A549 (cell line): ENCODE results near the gene SH3D21. TPM values are rescaled to one million over a fixed set of nuclear protein-coding genes. Genes with fewer than 3 reads are reported as not detected.

Experiments
- ATAC-seq, 2 experiments: fragments of 200-7000 bp in 1 of 2; fragments of >200 bp in 1 of 2; cut with Nextera tagmentation in 1 of 2; cut with Tn5 transposase in 1 of 2; 3 replicates each; pipeline versions ENCODE4 v1.8.0 to v1.9.1; 2018 to 2020; ENCODE audit warnings: mild to moderate bottlenecking in 1 of 2, moderate library complexity in 1 of 2
- CTCF ChIA-PET: fragments of 300-600 bp; sonication (Branson Sonifier 250); formaldehyde crosslinking; extraction: SDS; loops from one replicate; lab custom pipeline; 2021; ENCODE audit warnings: antibody characterized with exemption, inconsistent platforms; lab: Yijun Ruan, JAX
- POLR2A ChIA-PET: fragments of 350-600 bp; formaldehyde crosslinking; extraction: SDS; loops from one replicate; lab custom pipeline; 2021; ENCODE audit warnings: antibody characterized with exemption, inconsistent platforms; lab: Yijun Ruan, JAX
- DNase-seq, 2 experiments: peaks; one replicate each; pipeline versions ENCODE4 v3.0.0 to v3.0.0-alpha.2; 2011 to 2016; ENCODE audit warnings: low read depth in 1 of 2, low spot score in 1 of 2
- FAIRE-seq: peaks from 2 replicates; lab custom pipeline; 2011; peaks lifted over from hg19 to GRCh38; lab: Jason Lieb, UNC
- H3K27ac ChIP-seq, 2 experiments: fragments of >200 bp; sonication (Bioruptor Twin); formaldehyde crosslinking; 3 replicates each; pipeline ENCODE4 v1.5.1; 2016 to 2017
- H3K4me1 ChIP-seq: fragments of >200 bp; sonication (Bioruptor Twin); formaldehyde crosslinking; 3 replicates; pipeline ENCODE4 v1.6.1; 2016
- H3K4me2 ChIP-seq: fragments of >200 bp; sonication (Bioruptor Twin); formaldehyde crosslinking; 3 replicates; pipeline ENCODE4 v1.6.1; 2016
- H3K4me3 ChIP-seq: fragments of >200 bp; sonication (Bioruptor Twin); formaldehyde crosslinking; 3 replicates; pipeline ENCODE4 v1.5.1; 2016
- H3K9me3 ChIP-seq: fragments of >200 bp; sonication (Bioruptor Twin); formaldehyde crosslinking; 3 replicates; pipeline ENCODE4 v1.6.1; 2016
- BHLHE40 ChIP-seq: IDR thresholded peaks from 2 replicates; pipeline ENCODE4 v1.6.1; 2012; ENCODE audit warnings: low read depth, low read length, inconsistent platforms
- CBX2 ChIP-seq: fragments of 200-600 bp; sonication (generic); IDR thresholded peaks from 2 replicates; pipeline ENCODE4 v1.6.1; 2016; ENCODE audit warnings: low read depth, mild to moderate bottlenecking, borderline replicate concordance
- CEBPB ChIP-seq, 2 experiments: fragments of >200 bp in 1 of 2; sonication (Bioruptor Twin) in 1 of 2; formaldehyde crosslinking in 1 of 2; IDR thresholded peaks; 2 replicates each; pipeline ENCODE4 v1.6.1; 2012 to 2016
- CHD2 ChIP-seq: fragments of 150-350 bp; IDR thresholded peaks from 2 replicates; pipeline ENCODE4 v1.6.1; 2014; ENCODE audit warnings: low read length; ENCODE audit not compliant: partially characterized antibody
- CHD4 ChIP-seq: fragments of 200-600 bp; sonication (generic); IDR thresholded peaks from 2 replicates; pipeline ENCODE4 v1.6.1; 2016; ENCODE audit warnings: antibody characterized with exemption, mild to moderate bottlenecking, borderline replicate concordance
- EHF ChIP-seq: fragments of 250-450 bp; sonication (Bioruptor Pico); IDR thresholded peaks from 2 replicates; pipeline ENCODE4 v1.5.0; 2020; ENCODE audit warnings: mild to moderate bottlenecking
- EP300 ChIP-seq, 2 experiments: fragments of >200 bp; sonication (Bioruptor Twin); formaldehyde crosslinking; IDR thresholded peaks; 2 replicates in 1 of 2; 3 replicates in 1 of 2; pipeline ENCODE4 v1.6.1; 2016 to 2017
- FOSB ChIP-seq: fragments of 250-450 bp; sonication (Bioruptor Pico); IDR thresholded peaks from 2 replicates; pipeline ENCODE4 v1.5.0; 2020; ENCODE audit warnings: mild to moderate bottlenecking, moderate library complexity
- FOSL2 ChIP-seq, 2 experiments: fragments of 450-650 bp in 1 of 2; fragments of >200 bp in 1 of 2; sonication (Bioruptor Twin) in 1 of 2; formaldehyde crosslinking; IDR thresholded peaks; 2 replicates each; pipeline versions ENCODE4 v1.5.0 to v1.6.1; 2016 to 2020; ENCODE audit warnings: mild to moderate bottlenecking in 1 of 2, moderate library complexity in 1 of 2
- FOXS1 ChIP-seq: fragments of 250-450 bp; sonication (Bioruptor Pico); IDR thresholded peaks from 2 replicates; pipeline ENCODE4 v1.5.0; 2020; ENCODE audit warnings: mild to moderate bottlenecking, moderate library complexity
- GATA3 ChIP-seq: IDR thresholded peaks from 2 replicates; pipeline ENCODE4 v1.6.1; 2012; ENCODE audit warnings: borderline replicate concordance
- JUN ChIP-seq, 2 experiments: fragments of >200 bp; sonication (Bioruptor Twin); formaldehyde crosslinking; IDR thresholded peaks; 2 replicates in 1 of 2; 3 replicates in 1 of 2; pipeline ENCODE4 v1.6.1; 2016 to 2017
- JUNB ChIP-seq: fragments of >200 bp; sonication (Bioruptor Twin); formaldehyde crosslinking; IDR thresholded peaks from 2 replicates; pipeline ENCODE4 v1.6.1; 2016
- KDM1A ChIP-seq: fragments of 200-600 bp; sonication (generic); IDR thresholded peaks from 2 replicates; pipeline ENCODE4 v1.6.1; 2016; ENCODE audit warnings: low read depth, mild to moderate bottlenecking
- MYC ChIP-seq: IDR thresholded peaks from 2 replicates; pipeline ENCODE4 v1.6.1; 2012; ENCODE audit warnings: mild to moderate bottlenecking, inconsistent platforms, low read length, improper control_type of control experiment, borderline replicate concordance
- POLR2A ChIP-seq: IDR thresholded peaks from 2 replicates; pipeline ENCODE4 v1.6.1; 2012; ENCODE audit warnings: mild to moderate bottlenecking, low read length
- RFX5 ChIP-seq: fragments of 450-650 bp; IDR thresholded peaks from 2 replicates; pipeline ENCODE4 v1.7.1; 2014; ENCODE audit warnings: antibody characterized with exemption, mild to moderate bottlenecking, moderate library complexity
- RNF2 ChIP-seq: fragments of 200-600 bp; sonication (generic); IDR thresholded peaks from 2 replicates; pipeline ENCODE4 v1.6.1; 2016; ENCODE audit warnings: low read depth, mild to moderate bottlenecking, antibody characterized with exemption, moderate library complexity, borderline replicate concordance
- SMC3 ChIP-seq: fragments of >200 bp; sonication (Bioruptor Twin); formaldehyde crosslinking; IDR thresholded peaks from 3 replicates; pipeline ENCODE4 v1.6.1; 2018; ENCODE audit warnings: inconsistent platforms
- ZFP36 ChIP-seq: fragments of 450-650 bp; IDR thresholded peaks from 2 replicates; pipeline ENCODE4 v1.6.1; 2014; ENCODE audit warnings: borderline replicate concordance; ENCODE audit not compliant: partially characterized antibody
- ZNF302 ChIP-seq: fragments of 250-450 bp; sonication (Bioruptor Pico); IDR thresholded peaks from 2 replicates; pipeline ENCODE4 v1.9.0; 2021; ENCODE audit warnings: inconsistent platforms, mild to moderate bottlenecking, moderate library complexity
- ZSCAN20 ChIP-seq: fragments of 250-450 bp; sonication (Bioruptor Pico); IDR thresholded peaks from 2 replicates; pipeline ENCODE4 v1.8.0; 2022; ENCODE audit warnings: mild to moderate bottlenecking, moderate library complexity
- WGBS: methylation state at CpG from one replicate; pipeline ENCODE4 v1.1.6; 2017; ENCODE audit errors: missing lambda C conversion rate; 5-methylcytosine and 5-hydroxymethylcytosine counted together
- polyA plus RNA-seq, 4 experiments: library from polyadenylated mRNA; depleted of rRNA in 3 of 4; stranded (reverse); fragments of >200 nt; fragmentation: RNase III in 1 of 4; extraction: RNeasy Plus Mini Kit Qiagen cat#74134 plus additional on column Dnase treatment in 1 of 4; gene quantifications; 2 replicates in 3 of 4; 3 replicates in 1 of 4; pipeline ENCODE4 v1.2.3, GENCODE V29; 2011 to 2017
- TF ChIP-seq, protein P1 (sequence below): fragments of 200-600 bp; sonication (generic); IDR thresholded peaks from 2 replicates; pipeline ENCODE4 v1.6.1; 2016; ENCODE audit warnings: antibody characterized with exemption, mild to moderate bottlenecking, moderate library complexity
- TF ChIP-seq, protein P2 (sequence below): fragments of >200 bp; sonication (Bioruptor Twin); formaldehyde crosslinking; IDR thresholded peaks from 2 replicates; pipeline ENCODE4 v1.6.1; 2016
- TF ChIP-seq, protein P3 (sequence below): IDR thresholded peaks from 2 replicates; pipeline ENCODE4 v1.6.1; 2012
- TF ChIP-seq, protein P4 (sequence below): fragments of 250-450 bp; sonication (Bioruptor Pico); IDR thresholded peaks from 2 replicates; pipeline ENCODE4 v1.5.0; 2020; ENCODE audit warnings: low read depth, mild to moderate bottlenecking, moderate library complexity
- TF ChIP-seq, protein P5 (sequence below): fragments of 450-650 bp; IDR thresholded peaks from 2 replicates; pipeline ENCODE4 v1.6.1; 2014; ENCODE audit warnings: antibody characterized with exemption

Gene SH3D21
- polyA plus RNA-seq, 2 of the 4 experiments (the other 2 are of a cell fraction), result 0.41 to 1.1 TPM

DNA sequence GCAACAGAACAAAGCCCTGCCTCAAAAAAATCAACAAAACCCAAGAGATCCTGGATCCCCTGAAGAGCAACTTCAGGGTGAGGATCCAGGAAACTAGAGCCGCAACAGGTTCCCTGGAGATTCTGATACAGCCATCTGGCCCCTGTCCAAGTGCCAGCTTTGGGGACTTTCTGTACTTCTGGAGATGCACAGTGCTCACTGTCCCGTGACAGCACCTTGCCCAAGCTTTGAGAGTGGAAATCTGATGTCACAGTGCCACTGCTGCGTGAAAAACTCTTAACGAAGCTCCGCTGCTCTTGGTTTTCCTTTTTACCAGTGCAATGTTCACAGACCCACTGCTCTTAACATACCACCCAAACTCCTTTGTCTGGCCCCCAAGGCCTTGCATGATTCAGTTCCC lies 53.2 kb downstream of the SH3D21 start (continued):
- TF ChIP-seq, protein P1, sequence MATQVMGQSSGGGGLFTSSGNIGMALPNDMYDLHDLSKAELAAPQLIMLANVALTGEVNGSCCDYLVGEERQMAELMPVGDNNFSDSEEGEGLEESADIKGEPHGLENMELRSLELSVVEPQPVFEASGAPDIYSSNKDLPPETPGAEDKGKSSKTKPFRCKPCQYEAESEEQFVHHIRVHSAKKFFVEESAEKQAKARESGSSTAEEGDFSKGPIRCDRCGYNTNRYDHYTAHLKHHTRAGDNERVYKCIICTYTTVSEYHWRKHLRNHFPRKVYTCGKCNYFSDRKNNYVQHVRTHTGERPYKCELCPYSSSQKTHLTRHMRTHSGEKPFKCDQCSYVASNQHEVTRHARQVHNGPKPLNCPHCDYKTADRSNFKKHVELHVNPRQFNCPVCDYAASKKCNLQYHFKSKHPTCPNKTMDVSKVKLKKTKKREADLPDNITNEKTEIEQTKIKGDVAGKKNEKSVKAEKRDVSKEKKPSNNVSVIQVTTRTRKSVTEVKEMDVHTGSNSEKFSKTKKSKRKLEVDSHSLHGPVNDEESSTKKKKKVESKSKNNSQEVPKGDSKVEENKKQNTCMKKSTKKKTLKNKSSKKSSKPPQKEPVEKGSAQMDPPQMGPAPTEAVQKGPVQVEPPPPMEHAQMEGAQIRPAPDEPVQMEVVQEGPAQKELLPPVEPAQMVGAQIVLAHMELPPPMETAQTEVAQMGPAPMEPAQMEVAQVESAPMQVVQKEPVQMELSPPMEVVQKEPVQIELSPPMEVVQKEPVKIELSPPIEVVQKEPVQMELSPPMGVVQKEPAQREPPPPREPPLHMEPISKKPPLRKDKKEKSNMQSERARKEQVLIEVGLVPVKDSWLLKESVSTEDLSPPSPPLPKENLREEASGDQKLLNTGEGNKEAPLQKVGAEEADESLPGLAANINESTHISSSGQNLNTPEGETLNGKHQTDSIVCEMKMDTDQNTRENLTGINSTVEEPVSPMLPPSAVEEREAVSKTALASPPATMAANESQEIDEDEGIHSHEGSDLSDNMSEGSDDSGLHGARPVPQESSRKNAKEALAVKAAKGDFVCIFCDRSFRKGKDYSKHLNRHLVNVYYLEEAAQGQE, result no peak
- no peak for TF ChIP-seq FOSL2 (IDR thresholded peaks at IDR 0.05)
- TF ChIP-seq FOSL2 (CRISPR knock-in tag; IDR thresholded peaks at IDR 0.05), result no peak
- no peak for TF ChIP-seq JUNB
- no peak for TF ChIP-seq RNF2
- TF ChIP-seq KDM1A, result no peak
- no peak for TF ChIP-seq ZSCAN20 (CRISPR knock-in tag)
- TF ChIP-seq EHF (CRISPR knock-in tag), result no peak
- TF ChIP-seq ZFP36, result no peak
- no peak for TF ChIP-seq JUN (IDR thresholded peaks at IDR 0.05)
- TF ChIP-seq, protein P2, sequence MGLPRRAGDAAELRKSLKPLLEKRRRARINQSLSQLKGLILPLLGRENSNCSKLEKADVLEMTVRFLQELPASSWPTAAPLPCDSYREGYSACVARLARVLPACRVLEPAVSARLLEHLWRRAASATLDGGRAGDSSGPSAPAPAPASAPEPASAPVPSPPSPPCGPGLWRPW, result no peak
- no peak for TF ChIP-seq FOSB (CRISPR knock-in tag)
- no peak for TF ChIP-seq SMC3
- TF ChIP-seq, all 56 proteins: peak for 0

DNA sequence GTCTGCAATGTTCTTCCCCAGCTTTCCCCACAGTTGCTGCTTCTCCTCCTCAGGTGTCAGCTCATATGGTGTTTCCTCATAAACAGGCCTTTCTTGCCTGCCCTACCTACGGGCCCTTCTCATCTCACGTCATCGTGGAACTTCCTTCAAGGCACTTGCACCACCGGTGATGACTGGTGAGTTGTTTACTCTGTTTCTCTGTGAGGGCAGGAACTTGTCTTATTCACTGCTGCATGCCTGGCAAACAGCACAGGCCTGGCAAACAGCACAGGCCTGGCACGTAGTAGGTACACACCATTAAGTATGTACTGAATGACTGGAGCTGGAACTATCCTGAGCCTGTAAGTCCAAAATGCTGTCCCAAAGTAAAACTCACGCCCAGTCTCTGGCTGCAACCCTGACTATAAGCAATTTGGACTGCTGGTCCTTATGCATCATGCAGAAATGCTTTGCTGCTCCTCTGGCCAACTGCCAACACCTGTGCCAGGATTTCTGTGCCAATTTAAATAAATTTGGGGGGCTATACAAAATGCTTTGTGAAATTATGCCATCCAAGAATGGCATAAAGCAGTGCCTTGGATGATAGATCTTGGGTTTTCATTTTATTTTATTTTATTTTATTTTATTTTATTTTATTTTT lies 53.9 kb downstream of the SH3D21 start:
- POLR2A ChIA-PET, result no interaction called here
- WGBS, result 68% methylated on average over 5 of the region's 6 CpGs
- H3K4me2 ChIP-seq, result no peak overlapping the region
- H3K27ac ChIP-seq, result no peak overlapping the region
- CTCF ChIA-PET, result interaction anchor here (1.5 to 3.0 kb wide), 5 partner anchors 9 to 210 kb away, joined by 5 to 17 read pairs (median 8); no protein-coding TSS in a partner anchor
- DNase-seq (no peak), ATAC-seq (no peak), FAIRE-seq (no peak)
- H3K4me3 ChIP-seq, result no peak overlapping the region
- no peak for TF ChIP-seq CHD4
- TF ChIP-seq POLR2A, result no peak
- TF ChIP-seq CHD2, result no peak
- TF ChIP-seq, protein P3, sequence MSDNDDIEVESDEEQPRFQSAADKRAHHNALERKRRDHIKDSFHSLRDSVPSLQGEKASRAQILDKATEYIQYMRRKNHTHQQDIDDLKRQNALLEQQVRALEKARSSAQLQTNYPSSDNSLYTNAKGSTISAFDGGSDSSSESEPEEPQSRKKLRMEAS, result no peak
- TF ChIP-seq EHF (CRISPR knock-in tag), result no peak
- no peak for TF ChIP-seq MYC
- no peak for TF ChIP-seq BHLHE40
- TF ChIP-seq CEBPB (IDR thresholded peaks at IDR 0.05), result no peak
- no peak for TF ChIP-seq FOXS1 (CRISPR knock-in tag)
- TF ChIP-seq, protein P4, sequence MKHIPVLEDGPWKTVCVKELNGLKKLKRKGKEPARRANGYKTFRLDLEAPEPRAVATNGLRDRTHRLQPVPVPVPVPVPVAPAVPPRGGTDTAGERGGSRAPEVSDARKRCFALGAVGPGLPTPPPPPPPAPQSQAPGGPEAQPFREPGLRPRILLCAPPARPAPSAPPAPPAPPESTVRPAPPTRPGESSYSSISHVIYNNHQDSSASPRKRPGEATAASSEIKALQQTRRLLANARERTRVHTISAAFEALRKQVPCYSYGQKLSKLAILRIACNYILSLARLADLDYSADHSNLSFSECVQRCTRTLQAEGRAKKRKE (CRISPR knock-in tag), result no peak
- TF ChIP-seq EP300 (IDR thresholded peaks at IDR 0.05), result no peak
- TF ChIP-seq ZNF302 (CRISPR knock-in tag), result no peak
- TF ChIP-seq, protein P5, sequence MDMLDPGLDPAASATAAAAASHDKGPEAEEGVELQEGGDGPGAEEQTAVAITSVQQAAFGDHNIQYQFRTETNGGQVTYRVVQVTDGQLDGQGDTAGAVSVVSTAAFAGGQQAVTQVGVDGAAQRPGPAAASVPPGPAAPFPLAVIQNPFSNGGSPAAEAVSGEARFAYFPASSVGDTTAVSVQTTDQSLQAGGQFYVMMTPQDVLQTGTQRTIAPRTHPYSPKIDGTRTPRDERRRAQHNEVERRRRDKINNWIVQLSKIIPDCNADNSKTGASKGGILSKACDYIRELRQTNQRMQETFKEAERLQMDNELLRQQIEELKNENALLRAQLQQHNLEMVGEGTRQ, result no peak
- TF ChIP-seq SMC3, result no peak
- TF ChIP-seq CBX2, result no peak
- no peak for TF ChIP-seq GATA3
- TF ChIP-seq RFX5, result no peak
- no peaks in the 10 kb centered on the region for H3K9me3 ChIP-seq
- peaks cover 5% of the 10 kb centered on the region; the same call in 1 of the 3 replicates for H3K4me1 ChIP-seq
